Gastroesophageal sphincter (tissue), 4 donors: ENCODE results near the gene TMEM42. TPM values are rescaled to one million over a fixed set of nuclear protein-coding genes. Genes with fewer than 3 reads are reported as not detected.

Source experiments
- ATAC-seq: fragments of 150-250 bp; one replicate; pipeline ENCODE4 v1.9.1; 2016; ENCODE audit warnings: mild to moderate bottlenecking, moderate library complexity
- H3K27ac ChIP-seq, 4 donors: fragments of 200-600 bp; sonication (generic) in 3 of 4; 1 replicate in 3 of 4; 2 replicates in 1 of 4; pipeline ENCODE4 v1.5.1; 2016 to 2019
- H3K27me3 ChIP-seq: fragments of 200-600 bp; sonication (generic); one replicate; pipeline ENCODE4 v1.5.1; 2019
- H3K36me3 ChIP-seq, 2 donors: fragments of 200-600 bp; sonication (generic); one replicate each; pipeline ENCODE4 v1.5.1; 2019; ENCODE audit warnings: control low read depth in 1 of 2
- H3K4me1 ChIP-seq, 3 donors: fragments of 200-600 bp; sonication (generic); 1 replicate in 2 of 3; 2 replicates in 1 of 3; pipeline ENCODE4 v1.5.1; 2016 to 2019; ENCODE audit warnings: control low read depth in 2 of 3
- H3K4me3 ChIP-seq, 2 donors: fragments of 200-600 bp; sonication (generic); one replicate each; pipeline ENCODE4 v1.5.1; 2019; ENCODE audit warnings: mild to moderate bottlenecking in 1 of 2, moderate library complexity in 1 of 2
- H3K9me3 ChIP-seq, 3 donors: fragments of 200-600 bp; sonication (generic); one replicate each; pipeline ENCODE4 v1.5.1; 2017 to 2019; ENCODE audit warnings: control low read depth in 2 of 3
- CTCF ChIP-seq, 4 experiments: fragments of 200-600 bp in 2 of 4; fragments of 450-650 bp in 2 of 4; sonication (generic) in 1 of 4; IDR thresholded peaks; one replicate each; pipeline ENCODE4 v1.5.1; 2017 to 2019; ENCODE audit warnings: antibody characterized with exemption in 4 of 4, mild to moderate bottlenecking in 2 of 4, moderate library complexity in 2 of 4
- EP300 ChIP-seq: sonication (generic); formaldehyde crosslinking; IDR thresholded peaks from one replicate; pipeline ENCODE4 v1.6.1; 2017; ENCODE audit warnings: antibody characterized with exemption, mild to moderate bottlenecking
- POLR2A ChIP-seq, 2 donors: fragments of 450-650 bp; IDR thresholded peaks; one replicate each; pipeline ENCODE4 v1.6.1; 2017; ENCODE audit warnings: antibody characterized with exemption in 2 of 2, mild to moderate bottlenecking in 2 of 2, moderate library complexity in 1 of 2
- POLR2AphosphoS5 ChIP-seq: sonication (generic); formaldehyde crosslinking; IDR thresholded peaks from one replicate; pipeline ENCODE4 v1.6.1; 2017; ENCODE audit warnings: antibody characterized with exemption
- WGBS, 2 donors: methylation state at CpG; one replicate each; pipeline ENCODE4 v1.1.5; 2018; ENCODE audit warnings: low coverage in 1 of 2; 5-methylcytosine and 5-hydroxymethylcytosine counted together
- total RNA-seq, 4 donors: library from RNA; depleted of rRNA; stranded (reverse); fragments of >200 nt; gene quantifications; one replicate each; pipeline ENCODE4 v1.1.0, GENCODE V29; 2016

The TMEM42 gene
- total RNA-seq, 4 donors from 2014 or later = 7.0 to 14.9 (median 9.0) TPM

GRCh38 chr3:44862226-44862637 is 520 bp downstream of the TMEM42 start:
- H3K27ac ChIP-seq = peak overlapping the region; percentile 86 to 96 (median 92)
- no peaks in the 10 kb centered on the region for H3K27me3 ChIP-seq
- TF ChIP-seq POLR2AphosphoS5 (no peak), EP300 (no peak)
- peaks cover 0 to 16% of the 10 kb centered on the region in 2 donors for H3K36me3 ChIP-seq
- peak; percentile 49 for ATAC-seq
- H3K9me3 ChIP-seq = peaks cover 0 to 1% (median 0%) of the 10 kb centered on the region in 3 donors
- peaks cover 0 to 25% (median 5%) of the 10 kb centered on the region in 3 donors for H3K4me1 ChIP-seq
- peak overlapping the region; percentile 65 to 75 for H3K4me3 ChIP-seq
- 2% methylated on average over 8 of the region's 25 CpGs; no CpG with 5 or more reads in 1 of the 2 donors for WGBS, 2 donors

- no peak for ATAC-seq
- TF ChIP-seq EP300 (no peak), POLR2AphosphoS5 (no peak), CTCF (IDR thresholded peaks at IDR 0.05) (no peak), POLR2A (IDR thresholded peaks at IDR 0.05) (no peak)
- H3K9me3 ChIP-seq = no peaks in the 10 kb centered on the region
- 78 to 83% methylated on average over 3 to 6 of the region's 7 CpGs for WGBS, 2 donors
- peaks cover 0 to 17% of the 10 kb centered on the region in 2 donors for H3K36me3 ChIP-seq
- H3K27ac ChIP-seq = no peak overlapping the region
- H3K4me1 ChIP-seq = peaks cover 0 to 25% (median 5%) of the 10 kb centered on the region in 3 donors
- no peak overlapping the region for H3K4me3 ChIP-seq
- H3K27me3 ChIP-seq = no peaks in the 10 kb centered on the region
These were observed 3.7 kb downstream of the TMEM42 start for GRCh38 chr3:44865272-44866035.

- WGBS, 2 donors = 93 to 94% methylated on average over 6 of the region's 7 CpGs
- no peak overlapping the region for H3K4me3 ChIP-seq
- ATAC-seq = no peak
- H3K4me1 ChIP-seq = peaks cover 0 to 15% (median 5%) of the 10 kb centered on the region in 3 donors
- no peaks in the 10 kb centered on the region for H3K27me3 ChIP-seq
- peaks cover 0 to 17% of the 10 kb centered on the region in 2 donors for H3K36me3 ChIP-seq
- no peak for TF ChIP-seq CTCF (IDR thresholded peaks at IDR 0.05)
- TF ChIP-seq POLR2A (IDR thresholded peaks at IDR 0.05) = no peak
- TF ChIP-seq EP300 = no peak
- TF ChIP-seq POLR2AphosphoS5 = no peak
- no peak overlapping the region for H3K27ac ChIP-seq
- H3K9me3 ChIP-seq = no peaks in the 10 kb centered on the region
These were observed 5.9 kb downstream of the TMEM42 start for GRCh38 chr3:44867421-44868111.

GRCh38 chr3:44870375-44871061 is 8.8 kb downstream of the TMEM42 start:
- H3K9me3 ChIP-seq = no peaks in the 10 kb centered on the region
- no peak for ATAC-seq
- TF ChIP-seq POLR2AphosphoS5 = no peak
- H3K4me3 ChIP-seq = no peak overlapping the region
- peaks cover 0 to 12% of the 10 kb centered on the region in 2 donors for H3K36me3 ChIP-seq
- H3K4me1 ChIP-seq = no peaks in the 10 kb centered on the region
- no peaks in the 10 kb centered on the region for H3K27me3 ChIP-seq
- WGBS, 2 donors = 72 to 79% methylated on average over 4 to 8 of the region's 8 CpGs
- no peak overlapping the region for H3K27ac ChIP-seq

GRCh38 chr3:44874308-44874707 is 12.6 kb downstream of the TMEM42 start, which contains the start of gene TGM4:
Gene TGM4 (plus strand): TSS chr3:44874608. CDS start chr3:44874679, 71 bp downstream.
- Histone ChIP-seq H3K27me3 (no peaks in the 10 kb centered on the region), H3K4me3 (no peak within 1 kb of the TSS), H3K27ac (no peak within 1 kb of the TSS), H3K4me1 (no peaks in the 10 kb centered on the region), H3K36me3 (no peaks in the 10 kb centered on the region), H3K9me3 (no peaks in the 10 kb centered on the region)
- 80 to 100% methylated on average over 1 of the region's 5 CpGs for WGBS, 2 donors
- ATAC-seq = no peak
- TF ChIP-seq POLR2A (IDR thresholded peaks at IDR 0.05) (no peak), EP300 (no peak), CTCF (IDR thresholded peaks at IDR 0.05) (no peak), POLR2AphosphoS5 (no peak)
